ENCODE measurements around the gene HMGXB3.
"Not testable (repeated sequence)": the region's sequence is repeated elsewhere in the genome, so short reads cannot be mapped to it uniquely, and the experiment has no call there.

The HMGXB3 gene

DNA sequence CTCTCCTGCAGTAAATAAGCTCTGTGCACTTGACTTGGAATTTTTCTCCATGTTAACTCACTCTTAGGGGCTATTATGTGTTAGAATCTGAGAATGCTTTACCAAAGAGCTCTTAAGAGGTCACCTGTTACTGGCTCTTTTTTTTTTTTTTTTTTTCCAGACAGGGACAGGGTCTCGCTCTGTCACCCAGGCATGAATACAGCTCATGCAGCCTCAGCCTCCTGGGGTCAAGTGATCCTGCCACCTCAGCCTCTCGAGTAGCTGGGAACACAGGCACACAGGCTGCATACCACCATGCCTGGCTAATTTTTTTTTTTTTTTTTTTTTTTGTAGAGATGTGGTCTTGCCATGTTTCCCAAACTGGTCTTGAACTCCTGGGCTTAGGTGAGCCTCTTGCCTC lies 22.1 kb downstream of the HMGXB3 start:
- no peak for DNase-seq

DNA sequence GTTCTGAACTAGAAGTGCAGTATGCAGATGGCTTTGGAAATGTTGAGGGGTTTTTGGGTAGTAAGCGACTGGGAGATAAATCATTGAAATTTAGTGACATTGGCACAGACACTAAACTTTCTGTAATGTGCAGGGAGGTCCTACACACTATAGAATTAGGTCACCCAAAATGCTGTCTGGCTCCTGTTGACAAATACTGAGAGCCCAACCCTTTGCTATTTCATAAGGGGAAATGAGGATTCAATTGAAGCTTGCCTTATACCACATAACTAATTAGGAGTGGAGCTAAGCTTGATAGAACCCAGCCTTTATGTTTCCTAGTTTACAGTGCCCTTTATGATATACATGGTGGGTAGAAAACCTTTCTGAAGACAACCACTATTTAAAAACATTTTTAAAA lies 22.6 kb downstream of the HMGXB3 start:
- DNase-seq = no peak

DNA sequence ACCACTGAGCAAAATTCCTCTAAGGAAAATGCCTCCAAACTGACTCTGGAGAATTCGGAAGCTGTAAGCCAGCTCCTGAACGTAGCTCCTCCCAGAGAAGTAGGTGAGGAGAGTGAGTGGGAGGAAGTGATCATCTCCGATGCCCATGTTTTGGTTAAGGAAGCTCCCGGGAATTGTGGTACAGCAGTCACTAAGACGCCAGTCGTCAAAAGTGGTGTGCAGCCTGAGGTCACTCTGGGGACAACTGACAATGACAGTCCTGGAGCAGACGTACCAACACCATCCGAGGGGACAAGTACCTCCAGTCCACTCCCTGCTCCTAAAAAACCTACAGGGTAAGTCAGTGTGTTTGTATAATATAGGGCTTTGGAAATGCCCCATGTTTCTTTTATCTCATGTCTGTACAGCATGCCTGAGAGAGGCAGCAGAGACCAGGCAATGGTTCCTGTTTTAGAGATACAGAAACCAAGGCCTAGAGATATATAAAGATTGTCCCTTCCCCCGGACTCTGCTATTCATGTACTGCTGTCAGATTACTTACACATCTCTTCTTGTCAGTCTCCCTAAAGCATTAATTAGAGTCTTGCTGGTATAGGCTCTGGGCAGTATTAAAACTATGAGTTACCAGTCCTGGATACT lies 23.9 kb downstream of the HMGXB3 start:
- DNase-seq = no peak

DNA sequence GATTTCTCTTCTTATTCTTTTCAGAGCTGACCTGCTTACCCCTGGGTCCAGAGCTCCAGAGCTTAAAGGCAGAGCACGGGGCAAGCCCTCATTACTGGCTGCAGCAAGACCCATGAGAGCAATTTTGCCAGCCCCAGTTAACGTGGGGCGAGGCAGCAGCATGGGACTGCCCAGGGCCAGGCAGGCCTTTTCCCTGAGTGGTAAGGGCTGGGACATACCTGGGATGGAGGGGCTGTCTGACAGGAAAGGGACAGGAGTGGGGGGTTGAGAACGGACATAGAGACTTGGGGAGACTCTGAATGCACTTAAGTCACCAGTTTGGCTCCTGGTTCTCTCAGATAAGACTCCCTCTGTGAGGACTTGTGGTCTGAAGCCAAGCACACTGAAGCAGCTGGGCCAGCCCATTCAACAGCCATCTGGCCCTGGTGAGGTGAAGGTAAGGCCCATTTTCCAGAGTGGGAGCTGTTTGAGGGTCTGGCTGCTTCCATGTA lies 26.2 kb downstream of the HMGXB3 start:
- DNase-seq = no peak

DNA sequence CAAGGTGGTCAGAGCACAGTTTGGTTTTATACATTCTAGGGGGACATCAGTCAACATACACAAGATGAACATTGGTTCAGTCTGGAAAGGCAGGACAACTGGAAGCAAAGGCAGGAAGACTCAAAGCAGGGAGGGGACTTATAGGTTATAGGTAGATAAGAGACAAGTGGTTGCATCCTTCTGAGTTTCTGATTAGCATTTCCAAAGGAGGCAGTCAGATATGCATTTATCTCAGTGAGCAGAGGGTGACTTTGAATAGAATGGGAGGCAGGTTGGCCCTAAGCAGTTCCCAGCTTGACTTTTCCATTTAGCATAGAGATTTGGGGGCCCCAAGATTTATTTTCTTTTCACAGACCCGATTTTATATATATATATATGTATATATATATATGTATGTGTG lies 27.5 kb downstream of the HMGXB3 start:
- DNase-seq = not testable (repeated sequence)

DNA sequence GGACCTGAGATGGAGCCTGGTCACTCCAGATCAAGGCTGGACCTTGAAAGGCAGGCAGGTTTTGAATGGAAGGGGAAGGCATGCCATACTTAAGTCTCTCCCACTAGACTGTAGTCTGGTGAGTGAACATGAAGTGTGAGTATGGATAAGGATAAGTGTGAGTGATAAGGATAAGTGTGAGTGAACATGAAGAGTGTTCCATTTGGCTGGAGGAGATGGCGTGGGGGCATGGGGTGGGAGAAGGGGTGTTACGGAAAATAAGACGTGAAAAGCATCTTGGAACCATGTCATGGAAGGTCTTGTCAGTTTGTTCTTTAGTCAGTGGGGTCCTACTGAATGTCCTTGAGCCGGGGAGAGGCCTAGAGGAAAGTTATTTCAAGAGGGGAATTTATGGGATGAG lies 32.8 kb downstream of the HMGXB3 start:
- DNase-seq = no peak

DNA sequence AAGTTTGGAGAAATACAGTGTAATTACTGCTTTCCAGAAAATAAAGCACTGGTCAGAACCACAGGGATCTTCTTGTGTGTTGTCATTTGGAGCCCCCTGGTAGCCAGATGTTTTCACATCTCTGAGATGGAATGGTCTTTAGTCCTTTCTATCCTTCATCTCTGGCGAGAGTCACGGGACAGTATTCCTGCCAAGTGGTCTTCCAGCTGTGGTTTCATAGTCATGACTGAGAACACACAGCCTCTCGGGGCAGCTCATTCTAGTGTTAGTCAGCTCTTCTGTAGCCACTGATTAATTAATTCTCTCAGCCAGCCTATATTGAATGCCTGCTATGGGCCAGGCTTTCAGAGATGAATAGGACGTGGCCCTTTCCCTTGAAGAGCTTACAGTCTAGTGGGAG lies 34.1 kb downstream of the HMGXB3 start:
- DNase-seq = no peak

DNA sequence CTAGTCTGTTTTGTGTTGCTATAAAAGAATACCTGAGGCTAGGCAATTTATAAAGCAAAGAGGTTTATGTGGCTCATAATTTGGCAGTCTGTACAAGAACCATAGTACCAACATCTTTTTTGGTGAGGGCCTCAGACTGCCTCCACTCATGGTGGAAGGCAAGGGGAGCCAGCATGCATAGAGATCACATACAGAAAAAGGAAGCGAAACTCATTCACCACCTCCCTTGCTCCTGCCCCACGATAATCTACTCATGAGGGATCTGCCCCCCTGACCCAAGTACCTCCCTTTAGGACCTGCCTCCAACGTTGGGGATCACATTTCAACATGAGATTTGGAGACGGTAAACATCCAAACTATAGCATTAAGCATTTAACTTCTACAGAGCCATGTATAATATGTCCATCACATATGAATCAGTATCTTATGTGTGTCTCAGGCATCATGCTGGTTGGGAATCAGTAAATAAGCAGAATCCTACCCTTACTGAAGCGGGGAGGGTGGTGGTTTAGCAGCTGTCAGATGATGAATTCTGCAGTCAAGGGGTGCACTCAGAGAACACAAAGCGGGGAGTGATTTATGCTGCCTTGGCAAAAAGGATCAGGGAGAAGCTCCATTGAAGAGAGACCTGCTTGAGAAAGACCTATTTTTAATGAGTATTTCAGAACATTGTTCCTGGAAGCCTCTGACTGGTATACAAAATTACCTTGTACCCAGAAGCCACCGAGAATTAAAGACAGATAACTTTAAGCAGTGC lies 34.8 kb downstream of the HMGXB3 start:
- DNase-seq = no peak

DNA sequence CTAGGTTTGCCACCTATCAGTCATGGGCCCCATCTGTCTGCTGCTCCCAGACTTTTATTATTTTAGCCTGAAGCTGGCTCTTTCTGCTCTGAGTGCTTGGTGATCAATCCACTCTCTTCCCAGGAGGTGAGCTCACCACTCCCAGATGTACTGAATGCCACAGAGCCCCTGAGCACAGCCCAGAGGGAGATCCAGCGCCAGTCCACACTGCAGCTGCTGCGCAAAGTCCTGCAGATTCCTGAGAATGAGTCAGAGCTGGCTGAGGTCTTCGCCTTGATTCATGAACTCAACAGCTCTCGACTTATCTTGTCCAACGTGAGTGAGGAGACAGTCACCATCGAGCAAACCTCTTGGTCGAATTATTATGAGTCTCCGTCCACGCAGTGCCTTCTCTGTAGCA lies 36.0 kb downstream of the HMGXB3 start:
- no peak for DNase-seq

DNA sequence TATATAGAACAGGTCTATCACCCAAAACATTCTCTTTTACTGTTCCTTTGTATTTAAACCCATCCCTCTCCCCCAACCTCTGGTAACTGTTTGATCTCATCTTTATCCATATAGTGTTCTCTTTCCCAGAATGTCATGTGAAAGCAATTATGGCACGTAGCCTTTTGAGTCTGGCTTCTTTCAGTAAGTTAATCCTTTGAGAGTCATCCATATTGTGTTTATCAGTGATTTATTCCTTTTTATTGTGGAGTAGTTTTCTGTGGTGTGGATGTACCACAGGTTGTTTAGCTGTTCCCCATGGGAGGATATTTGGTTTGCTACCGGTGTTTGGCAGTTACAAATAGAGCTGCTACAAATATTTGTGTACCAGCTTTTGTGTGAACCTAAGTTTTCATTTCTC lies 38.0 kb downstream of the HMGXB3 start:
- no peak for DNase-seq

DNA sequence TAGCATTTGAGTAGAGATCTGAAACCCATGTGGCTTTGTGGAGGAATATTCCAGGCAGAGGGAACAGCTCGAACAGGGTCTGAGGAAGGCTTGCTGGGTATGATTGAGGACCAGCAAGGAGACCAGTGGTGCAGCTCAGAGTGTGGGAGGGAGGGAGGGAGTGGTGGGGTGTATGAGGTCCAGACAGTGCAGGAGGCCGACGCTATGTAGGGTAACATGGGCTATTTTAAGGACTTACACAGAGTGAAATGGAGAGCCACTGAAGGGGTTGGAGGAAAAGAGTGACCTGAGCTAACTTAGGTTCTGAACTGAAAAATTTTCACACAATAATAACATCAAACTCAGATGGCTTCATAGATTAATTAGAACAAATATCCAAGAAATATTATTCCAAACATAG lies 41.9 kb downstream of the HMGXB3 start:
- DNase-seq = no peak

DNA sequence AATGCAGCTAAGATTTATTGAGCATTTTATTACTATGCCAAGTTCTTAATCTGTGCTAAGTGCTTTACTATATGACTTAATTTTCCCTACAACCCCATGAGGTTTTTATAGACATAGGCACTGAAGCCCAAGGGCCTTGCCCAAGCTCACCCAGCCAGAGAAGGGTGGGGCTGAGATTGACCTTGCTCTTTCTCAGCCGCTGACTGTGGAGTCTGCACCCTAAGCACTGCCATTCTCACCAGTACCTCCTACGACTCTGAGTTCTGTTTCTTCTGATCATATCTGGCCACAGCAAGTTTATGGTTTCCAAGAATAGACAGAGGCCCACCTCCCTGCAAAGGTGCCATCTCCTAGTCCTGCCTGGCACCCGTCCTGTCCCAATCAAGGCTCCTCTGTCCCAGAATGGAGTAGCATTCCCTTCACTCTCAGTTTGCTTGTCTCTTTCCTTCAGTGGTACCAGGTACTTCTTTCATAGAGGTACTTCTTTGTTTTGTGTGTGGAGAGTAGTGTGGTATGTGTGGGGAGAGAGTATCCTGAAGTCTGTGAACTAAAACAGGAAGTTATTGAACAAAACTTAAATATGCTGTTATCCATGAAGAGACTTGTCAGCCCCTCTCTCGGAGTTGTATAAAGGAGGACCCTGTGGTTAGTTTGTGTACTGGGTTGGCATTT lies 43.3 kb downstream of the HMGXB3 start:
- DNase-seq = peak; percentile 41

DNA sequence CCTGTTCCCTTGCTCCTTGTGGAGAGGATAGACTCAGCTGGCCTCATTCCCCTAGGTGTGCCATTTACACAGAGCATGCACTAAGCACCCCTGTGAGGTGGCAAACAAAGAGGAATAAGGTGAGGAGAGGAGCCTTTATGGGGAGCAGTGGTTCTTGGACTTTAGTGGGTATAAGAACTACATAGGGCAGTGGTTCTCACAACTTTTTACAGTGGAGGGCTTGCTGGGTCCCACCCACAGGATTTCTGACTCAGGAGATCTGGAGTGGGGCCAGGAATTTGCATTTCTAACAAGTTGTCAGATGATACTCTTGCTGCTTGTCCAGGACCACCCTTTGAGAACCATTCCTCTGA lies 43.8 kb downstream of the HMGXB3 start:
- no peak for DNase-seq

DNA sequence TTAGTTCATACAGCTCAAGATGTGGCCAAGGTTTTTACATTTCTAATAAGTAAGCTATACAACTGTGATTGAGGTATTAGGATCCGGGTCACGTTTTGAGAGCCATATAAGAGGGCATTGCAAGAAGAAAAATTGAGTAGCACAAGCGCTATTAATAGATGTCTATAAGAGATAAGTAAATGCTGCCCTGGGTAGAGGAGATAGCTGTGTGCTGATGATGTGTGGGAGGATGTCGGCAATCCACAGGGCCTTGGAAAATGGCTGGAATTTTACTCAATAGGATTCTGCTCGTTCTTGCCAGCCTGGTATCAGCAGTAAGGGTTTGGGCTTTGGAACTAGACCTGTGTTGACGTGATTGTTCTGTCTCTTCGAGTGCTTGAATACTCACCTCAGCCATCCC lies 44.2 kb downstream of the HMGXB3 start:
- DNase-seq = no peak

DNA sequence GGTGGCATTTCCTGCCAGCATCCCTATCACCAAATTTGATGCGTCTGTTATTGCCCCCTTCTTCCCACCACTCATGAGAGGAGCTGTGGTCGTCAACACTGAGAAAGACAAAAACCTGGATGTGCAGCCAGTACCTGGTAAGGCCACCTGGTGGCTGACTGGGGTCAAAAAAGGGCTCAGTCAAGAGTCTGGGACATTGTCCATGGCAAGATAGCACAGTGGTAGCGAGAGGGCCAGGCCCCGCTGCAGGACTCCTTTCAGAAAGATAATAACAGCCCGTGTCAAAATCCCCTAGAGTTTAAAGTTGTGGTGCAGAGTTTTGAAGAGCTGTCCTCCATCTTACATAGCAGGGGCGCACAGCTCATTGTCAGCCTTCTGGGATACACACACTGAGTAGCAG lies 45.0 kb downstream of the HMGXB3 start:
- no peak for DNase-seq

DNA sequence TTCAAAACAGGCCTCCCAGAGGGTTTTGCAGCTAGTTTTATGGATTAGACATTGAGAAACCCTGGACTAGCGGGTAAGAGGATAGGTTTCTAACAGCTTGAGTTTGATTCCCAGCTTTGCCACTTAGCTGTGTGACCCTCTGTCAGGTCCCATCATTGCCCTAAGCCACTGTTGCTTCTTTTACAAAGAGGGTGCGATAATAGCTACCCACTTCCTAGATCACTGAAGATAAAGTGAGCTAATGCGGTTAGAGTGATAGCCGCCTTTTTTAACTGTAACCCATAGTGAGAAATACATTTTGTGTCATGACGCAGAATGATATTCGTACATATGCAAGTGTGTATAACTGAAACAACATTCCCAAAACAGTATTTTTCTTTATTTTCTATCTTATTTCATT lies 45.5 kb downstream of the HMGXB3 start:
- no peak for DNase-seq

DNA sequence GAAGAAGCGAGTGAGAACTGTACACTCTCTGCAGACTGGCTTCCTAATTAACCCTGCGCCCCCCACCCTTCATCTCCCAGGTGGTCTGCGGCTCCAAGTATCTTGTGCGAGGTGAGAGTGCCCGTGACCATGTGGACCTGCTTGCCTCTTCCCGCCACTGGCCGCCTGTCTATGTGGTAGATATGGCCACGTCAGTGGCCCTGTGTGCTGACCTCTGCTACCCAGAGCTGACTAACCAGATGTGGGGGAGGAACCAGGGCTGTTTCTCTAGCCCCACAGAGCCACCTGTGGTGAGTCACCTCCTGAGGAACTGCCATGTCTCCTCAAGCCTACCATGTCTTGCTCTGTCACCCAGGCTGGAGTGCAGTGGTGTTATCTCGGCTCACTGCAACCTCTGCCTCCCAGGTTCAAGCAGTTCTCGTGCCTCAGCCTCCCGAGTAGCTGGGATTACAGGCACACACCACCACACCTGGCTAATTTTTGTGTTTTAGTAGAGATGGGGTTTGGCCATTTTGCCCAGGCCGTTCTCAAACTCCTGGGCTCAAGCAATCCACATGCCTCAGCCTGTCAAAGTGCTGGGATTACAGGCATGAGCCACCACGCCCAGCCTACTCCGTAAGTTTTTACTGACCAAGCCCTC lies 49.8 kb downstream of the HMGXB3 start:
- DNase-seq = not testable (repeated sequence)

DNA sequence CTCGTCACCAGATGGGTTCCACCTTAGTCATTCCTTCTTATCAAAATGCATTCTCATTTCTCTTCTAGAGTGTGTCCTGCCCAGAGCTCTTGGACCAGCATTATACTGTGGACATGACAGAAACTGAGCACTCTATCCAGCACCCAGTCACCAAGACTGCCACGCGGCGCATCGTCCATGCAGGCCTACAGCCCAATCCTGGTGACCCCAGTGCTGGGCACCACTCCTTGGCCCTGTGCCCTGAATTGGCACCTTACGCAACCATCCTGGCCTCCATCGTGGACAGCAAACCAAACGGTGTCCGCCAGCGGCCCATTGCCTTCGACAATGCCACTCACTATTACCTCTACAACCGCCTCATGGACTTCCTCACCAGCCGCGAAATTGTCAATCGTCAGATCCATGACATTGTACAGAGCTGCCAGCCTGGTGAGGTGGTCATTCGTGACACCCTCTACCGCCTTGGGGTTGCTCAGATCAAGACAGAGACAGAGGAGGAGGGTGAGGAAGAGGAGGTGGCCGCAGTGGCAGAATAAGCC lies 51.2 kb downstream of the HMGXB3 start:
- DNase-seq = no peak

DNA sequence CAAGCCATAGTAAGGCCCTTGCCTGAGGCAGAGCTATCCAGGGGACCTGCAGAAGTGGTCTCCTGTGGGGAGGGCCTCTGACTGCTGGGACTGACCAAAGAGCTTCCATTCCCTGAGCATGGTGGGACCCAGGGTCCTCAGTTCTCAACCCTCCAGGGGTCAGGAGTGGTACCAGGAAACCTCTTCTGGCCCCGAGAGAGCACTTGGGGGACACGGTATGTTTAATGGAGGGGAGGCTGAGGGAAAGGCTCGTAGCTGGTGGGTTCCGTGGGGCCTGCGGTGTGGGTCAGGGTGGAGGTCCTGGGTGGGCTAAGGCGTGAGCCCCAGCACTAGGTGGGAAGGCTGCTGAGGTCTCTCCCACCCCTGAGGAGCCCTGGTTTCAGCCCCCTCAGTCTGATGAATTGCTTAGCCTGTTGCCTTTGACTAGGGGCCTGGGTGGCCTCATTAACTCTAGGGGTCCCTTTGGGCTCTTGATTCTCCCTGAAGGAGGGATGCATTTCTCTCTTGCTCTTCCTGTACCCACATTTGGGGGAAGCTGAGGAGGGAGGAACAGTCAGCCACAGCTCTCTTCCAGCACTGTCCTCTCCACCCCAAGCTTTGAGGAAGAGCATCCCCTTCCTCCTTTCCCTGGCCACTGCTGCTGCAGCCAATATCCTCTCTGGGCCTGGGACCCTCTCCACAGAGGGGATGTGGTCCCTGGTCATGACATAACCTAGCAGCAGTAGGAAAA lies 51.9 kb downstream of the HMGXB3 start:
- no peak for DNase-seq

DNA sequence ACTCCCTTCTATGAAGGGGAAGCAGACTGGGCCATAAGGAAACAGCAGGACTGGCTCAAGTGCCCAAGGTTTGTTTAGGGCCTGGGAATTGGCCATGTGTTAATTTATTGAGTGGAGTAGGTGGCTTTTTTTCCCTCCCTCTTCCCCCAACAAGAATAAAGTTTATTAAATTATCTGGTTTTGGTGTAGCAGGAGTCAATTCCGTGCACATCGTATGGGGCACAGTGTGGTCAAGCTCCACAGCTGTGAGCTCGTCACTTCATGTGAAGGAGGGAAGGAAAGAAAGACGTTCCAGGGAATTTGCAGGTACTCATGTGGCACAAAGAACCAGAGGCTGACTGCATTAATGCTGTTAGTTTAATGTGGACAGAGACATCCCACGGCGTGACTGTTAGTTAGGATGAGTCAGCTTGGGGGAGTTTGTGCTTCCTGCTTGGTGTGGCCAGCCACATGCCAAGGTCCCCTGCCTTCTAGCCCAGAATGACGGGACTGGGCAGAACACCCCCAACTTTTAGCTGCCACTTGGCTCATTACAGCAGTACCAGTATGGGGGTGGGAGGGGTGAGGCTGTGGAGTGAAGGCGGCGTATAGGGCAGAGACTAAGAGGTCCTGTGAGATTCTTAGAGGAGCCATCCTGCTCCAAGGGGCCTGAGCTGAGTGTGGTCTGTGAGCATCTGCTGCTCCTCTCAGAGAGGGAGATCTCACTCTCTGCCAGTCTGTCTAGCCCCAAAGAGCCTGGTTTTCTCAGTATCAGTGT lies 52.6 kb downstream of the HMGXB3 start:
- no peak for DNase-seq

DNA sequence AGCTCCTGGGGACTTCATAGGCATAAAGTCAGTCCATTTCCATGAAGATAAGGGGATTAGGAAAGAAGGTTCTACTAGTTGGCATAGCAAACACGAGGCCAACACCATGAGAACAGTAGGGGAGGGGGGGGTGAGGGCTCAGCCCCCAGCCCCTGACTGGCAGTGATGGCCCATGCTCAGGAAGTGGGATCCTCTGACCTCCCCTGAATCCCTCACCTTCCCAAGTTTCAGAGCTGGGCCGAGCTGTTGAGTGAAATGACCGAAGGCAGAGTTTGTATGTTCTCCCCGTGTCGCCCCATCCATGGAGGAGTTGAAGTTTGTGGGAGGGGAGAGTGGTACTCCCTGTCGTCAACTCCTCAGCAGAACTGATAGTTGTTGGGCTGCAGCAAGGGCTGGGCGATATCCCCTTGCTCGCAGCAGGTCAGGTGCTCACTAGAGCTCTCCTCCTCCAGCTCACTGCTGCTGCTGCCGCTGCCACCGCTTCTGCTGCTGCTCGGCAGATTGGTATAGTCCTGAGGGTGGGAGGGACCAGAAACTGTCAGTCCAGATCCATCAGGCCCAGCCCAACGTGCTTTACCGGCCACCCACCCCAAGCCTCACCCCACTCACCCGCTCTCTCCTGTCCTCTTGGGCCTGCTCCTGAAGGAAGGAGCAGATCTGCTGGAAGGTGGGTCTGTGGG lies 53.3 kb downstream of the HMGXB3 start:
- no peak for DNase-seq

Data from activated CD8-positive, alpha-beta memory T cell treated with anti-CD3 and anti-CD28 coated beads for 24 hours (primary cell).